HG02884 (cell line): ENCODE measurements around the gene TCOF1.
A peak's percentile ranks its signal among the peaks of the same experiment; 100 is the strongest.

Source experiments
- ATAC-seq: cut with Tn5 transposase; IDR thresholded peaks from one replicate; pipeline ENCODE4 v1.9.1; 2021; ENCODE audit warnings: mild to moderate bottlenecking, moderate library complexity; ENCODE audit not compliant: unreplicated experiment

TCOF1 gene

GRCh38 chr5:150386024-150386855 is 28.7 kb downstream of the TCOF1 start:
- ATAC-seq: no peak

DNA sequence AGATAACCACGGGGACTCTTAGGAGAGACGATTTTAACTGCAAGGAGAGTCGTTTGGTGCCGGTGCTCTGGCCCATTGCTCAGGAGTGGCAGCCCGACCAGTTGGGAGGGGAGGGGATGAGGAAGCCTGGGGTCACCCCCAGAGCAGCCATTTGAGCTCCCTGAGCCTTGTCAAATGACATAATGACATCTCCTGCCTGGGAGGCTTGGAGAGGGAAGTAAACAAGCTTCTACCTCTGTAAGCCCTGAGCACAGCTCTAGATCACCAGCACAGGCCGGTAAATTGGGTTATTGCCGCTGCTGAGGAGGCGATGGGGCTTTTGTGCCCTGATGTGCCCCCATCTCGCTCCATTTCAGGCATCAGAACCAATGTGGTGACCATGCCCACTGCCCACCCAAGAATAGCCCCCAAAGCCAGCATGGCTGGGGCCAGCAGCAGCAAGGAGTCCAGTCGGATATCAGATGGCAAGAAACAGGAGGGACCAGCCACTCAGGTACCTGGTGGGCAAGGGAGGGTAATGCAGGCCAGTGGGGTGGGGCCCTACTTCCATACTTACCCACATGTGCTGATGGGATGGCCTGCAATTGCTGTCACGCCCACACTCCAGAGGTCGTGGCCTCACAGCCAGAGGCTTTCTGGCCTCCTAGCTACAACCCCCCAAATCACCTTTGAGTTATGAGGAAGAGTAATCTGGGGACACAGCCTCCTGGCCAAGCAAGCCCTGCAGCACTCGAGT is 32.2 kb downstream of the TCOF1 start:
- no peak for ATAC-seq

GRCh38 chr5:150391064-150391834 is 33.8 kb downstream of the TCOF1 start:
- no peak for ATAC-seq

DNA sequence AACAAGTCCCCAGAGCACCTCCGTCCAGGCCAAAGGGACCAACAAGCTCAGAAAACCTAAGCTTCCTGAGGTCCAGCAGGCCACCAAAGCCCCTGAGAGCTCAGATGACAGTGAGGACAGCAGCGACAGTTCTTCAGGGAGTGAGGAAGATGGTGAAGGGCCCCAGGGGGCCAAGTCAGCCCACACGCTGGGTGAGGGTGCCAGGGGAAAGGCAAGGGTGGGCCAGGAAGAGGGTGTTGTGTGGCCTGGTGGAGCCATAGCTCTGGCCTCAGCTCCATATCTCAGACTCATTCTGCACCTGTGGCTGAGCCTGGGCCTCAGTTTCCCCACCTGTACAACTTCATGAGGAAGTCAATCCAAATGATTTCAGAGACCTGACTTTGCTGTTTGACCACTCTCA is 34.5 kb downstream of the TCOF1 start:
- ATAC-seq: no peak

GRCh38 chr5:150392680-150393079 is 35.2 kb downstream of the TCOF1 start:
- ATAC-seq: no peak

- ATAC-seq: no peak
Measured at GRCh38 chr5:150393096-150393645, 35.7 kb downstream of the TCOF1 start.

DNA sequence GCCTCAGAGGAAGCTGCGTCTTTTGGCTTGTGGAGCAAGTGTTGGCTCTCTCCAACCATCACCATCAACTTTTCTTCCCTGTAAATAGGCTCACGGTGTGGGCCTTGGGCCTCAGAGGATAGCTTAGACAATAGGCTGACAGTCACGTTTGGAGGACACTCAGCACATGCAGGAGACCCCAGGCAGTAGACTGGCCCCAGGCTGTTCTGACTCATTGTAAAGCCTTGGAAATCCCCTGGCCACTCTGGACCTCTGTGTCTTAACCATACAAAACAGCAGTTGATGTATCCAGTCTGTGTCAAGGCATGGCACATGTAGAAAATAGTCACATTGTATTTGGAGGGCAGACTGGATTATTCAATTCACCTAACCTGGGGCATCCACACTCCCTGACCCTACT is 36.6 kb downstream of the TCOF1 start:
- peak; percentile 37 for ATAC-seq

- ATAC-seq: no peak
Measured at GRCh38 chr5:150394912-150395687, 37.6 kb downstream of the TCOF1 start.

- ATAC-seq: no peak
Measured at GRCh38 chr5:150395688-150395975, 38.1 kb downstream of the TCOF1 start.

- no peak for ATAC-seq
Measured at GRCh38 chr5:150396267-150396666, 38.8 kb downstream of the TCOF1 start.

- ATAC-seq: no peak
Measured at GRCh38 chr5:150397146-150397781, 39.8 kb downstream of the TCOF1 start.

DNA sequence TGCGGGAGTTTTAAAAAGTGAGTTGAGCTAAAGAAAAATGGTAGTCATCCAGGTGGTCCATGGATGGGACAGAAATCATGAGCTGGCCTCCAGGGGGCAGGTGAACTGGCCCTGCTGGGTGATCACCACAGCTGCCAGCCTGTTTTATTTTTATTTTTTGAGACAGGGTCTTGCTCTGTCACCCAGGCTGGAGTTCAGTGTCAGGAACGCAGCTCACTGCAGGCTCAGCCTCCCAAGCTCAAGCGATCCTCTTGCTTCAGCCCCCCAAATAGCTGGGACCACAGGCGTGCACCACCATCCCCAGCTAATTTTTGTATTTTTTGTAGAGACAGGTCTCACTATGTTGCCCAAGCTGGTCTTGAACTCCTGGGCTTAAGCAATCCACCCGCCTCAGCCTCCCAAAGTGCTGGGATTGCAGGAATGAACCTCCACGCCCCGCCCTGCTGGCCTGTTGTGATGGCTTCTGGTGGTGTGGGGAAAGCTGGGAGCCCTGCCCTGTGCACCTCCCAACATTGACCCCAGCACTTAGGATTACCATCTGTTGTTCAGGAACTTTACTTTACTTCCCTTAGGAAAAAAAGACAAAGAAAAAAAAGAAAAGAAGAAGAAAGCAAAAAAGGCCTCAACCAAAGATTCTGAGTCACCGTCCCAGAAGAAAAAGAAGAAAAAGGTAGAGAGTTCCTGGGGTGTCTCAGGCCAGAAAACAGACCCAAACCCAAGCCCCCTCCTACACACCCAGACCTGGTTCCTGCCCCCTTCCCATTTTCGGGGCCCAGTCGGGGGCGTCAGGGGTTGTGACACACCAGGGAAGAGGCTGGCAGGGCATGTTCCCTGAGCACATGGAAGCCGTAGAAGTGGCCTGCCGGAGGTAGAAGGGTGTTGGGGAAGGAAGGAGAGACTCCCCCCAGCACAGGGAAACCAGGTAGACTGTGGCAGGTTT is 40.6 kb downstream of the TCOF1 start:
- no peak for ATAC-seq

DNA sequence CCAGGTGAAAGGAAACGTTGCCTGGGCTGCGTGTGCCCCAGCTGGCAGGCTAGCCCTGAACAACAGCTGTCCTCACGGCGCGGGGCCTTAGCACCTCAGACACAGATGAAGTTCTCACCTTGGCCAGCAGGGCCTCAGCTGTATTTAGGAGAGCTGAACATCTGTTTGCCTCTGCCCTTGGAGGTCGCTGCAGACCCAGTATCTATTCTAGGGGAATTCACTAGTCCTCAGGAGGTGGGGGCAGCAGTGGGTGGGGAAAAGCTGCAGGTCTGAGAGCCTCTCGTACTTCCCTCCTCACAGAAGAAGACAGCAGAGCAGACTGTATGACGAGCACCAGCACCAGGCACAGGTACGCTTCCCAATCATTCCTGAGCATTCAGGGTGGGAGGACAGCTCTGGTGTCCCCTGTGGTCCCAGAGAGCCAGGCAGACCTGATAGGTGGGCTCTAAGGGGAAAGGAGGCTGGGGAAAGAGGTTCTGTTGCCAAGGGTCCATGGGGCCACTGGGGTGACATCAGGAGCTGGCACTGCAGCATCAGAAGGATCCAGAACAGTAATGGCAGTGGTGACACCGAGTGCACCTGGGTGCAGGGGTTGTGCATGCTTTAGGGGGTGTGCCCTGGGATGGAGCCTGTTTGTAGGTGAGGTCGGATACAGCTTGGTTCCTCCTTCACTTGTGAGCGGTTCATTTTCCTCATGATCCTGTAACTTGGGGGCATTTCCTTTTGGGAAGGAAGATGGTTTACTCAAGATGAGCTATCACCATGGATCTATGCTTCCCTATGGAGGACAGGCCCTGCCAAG is 41.4 kb downstream of the TCOF1 start:
- ATAC-seq: peak; percentile 57

DNA sequence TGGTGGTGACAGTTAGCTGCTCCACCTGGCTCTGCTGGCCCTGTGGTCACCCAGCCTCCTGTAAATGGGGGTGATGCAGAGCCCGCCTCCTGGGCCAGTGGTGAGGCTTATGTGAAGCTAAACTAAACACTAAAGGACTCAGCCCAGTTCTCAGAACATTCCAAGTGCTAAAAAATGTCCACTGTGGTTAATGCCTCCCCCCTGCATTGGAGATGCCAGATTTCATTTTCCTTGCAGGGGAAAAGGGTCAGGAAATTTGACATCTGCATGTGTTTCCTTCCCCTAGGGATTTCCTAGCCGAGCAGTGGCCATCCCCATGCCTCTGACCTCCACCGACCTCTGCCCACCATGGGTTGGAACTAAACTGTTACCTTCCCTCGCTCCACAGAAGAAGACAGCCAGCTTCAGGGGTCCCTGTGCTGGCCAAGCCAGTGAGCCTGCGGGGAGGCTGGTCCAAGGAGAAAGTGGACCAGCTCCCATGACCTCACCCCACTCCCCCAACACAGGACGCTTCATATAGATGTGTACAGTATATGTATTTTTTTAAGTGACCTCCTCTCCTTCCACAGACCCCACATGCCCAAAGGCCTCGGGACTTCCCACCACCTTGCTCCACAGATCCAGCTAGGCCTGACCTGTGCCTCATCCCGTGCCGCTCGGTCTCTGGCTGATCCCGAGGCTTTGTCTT is 42.2 kb downstream of the TCOF1 start:
- peak; percentile 6 for ATAC-seq

- ATAC-seq: no peak
Measured at GRCh38 chr5:150400316-150401075, 43.0 kb downstream of the TCOF1 start.

GRCh38 chr5:150401076-150401375 is 43.5 kb downstream of the TCOF1 start:
- no peak for ATAC-seq
